GM23338 (cell line): ENCODE measurements around the gene SLCO3A1. TPM values are rescaled to one million over a fixed set of nuclear protein-coding genes. Genes with fewer than 3 reads are reported as not detected.

Source experiments
- ATAC-seq: fragments of 200-7000 bp; cut with Tn5 transposase; 3 replicates; pipeline ENCODE4 v1.9.1; 2020
- DNase-seq: peaks from one replicate; pipeline ENCODE4 v3.0.0-alpha.2; 2015; ENCODE audit warnings: low spot score
- H2AFZ ChIP-seq: fragments of 200-600 bp; sonication (generic); 2 replicates; pipeline ENCODE4 v1.8.0; 2016; ENCODE audit warnings: antibody characterized with exemption, mild to moderate bottlenecking, moderate library complexity
- H3F3A ChIP-seq: fragments of 200-600 bp; sonication (generic); replicated peaks from 2 replicates; pipeline ENCODE4 v1.8.0; 2017; ENCODE audit warnings: antibody characterized with exemption, mixed run types, low read depth
- H3K27ac ChIP-seq: fragments of 200-600 bp; sonication (generic); 2 replicates; pipeline ENCODE4 v1.6.1; 2016; ENCODE audit warnings: low read depth
- H3K27me3 ChIP-seq: fragments of 200-600 bp; sonication (generic); 2 replicates; pipeline ENCODE4 v1.8.0; 2016; ENCODE audit warnings: mild to moderate bottlenecking, mixed run types, moderate library complexity; ENCODE audit not compliant: insufficient read depth
- H3K36me3 ChIP-seq: fragments of 200-600 bp; sonication (generic); 2 replicates; pipeline ENCODE4 v1.8.0; 2016; ENCODE audit warnings: mild to moderate bottlenecking; ENCODE audit not compliant: insufficient read depth
- H3K4me1 ChIP-seq: fragments of 200-600 bp; sonication (generic); 2 replicates; pipeline ENCODE4 v1.8.0; 2016; ENCODE audit warnings: mild to moderate bottlenecking, moderate library complexity; ENCODE audit not compliant: insufficient read depth
- H3K4me2 ChIP-seq: fragments of 200-600 bp; sonication (generic); 2 replicates; pipeline ENCODE4 v1.7.1; 2017; ENCODE audit warnings: mixed run types
- H3K4me3 ChIP-seq: fragments of 200-600 bp; sonication (generic); 2 replicates; pipeline ENCODE4 v1.6.1; 2016; ENCODE audit warnings: mixed run types
- H3K79me2 ChIP-seq: fragments of 200-600 bp; sonication (generic); replicated peaks from 2 replicates; pipeline ENCODE4 v1.8.0; 2017; ENCODE audit warnings: mild to moderate bottlenecking; ENCODE audit not compliant: insufficient read depth
- H3K9me2 ChIP-seq: fragments of 200-600 bp; sonication (generic); 2 replicates; pipeline ENCODE4 v1.8.0; 2017; ENCODE audit not compliant: insufficient read depth
- H4K20me1 ChIP-seq: fragments of 200-600 bp; sonication (generic); replicated peaks from 2 replicates; pipeline ENCODE4 v1.8.0; 2017; ENCODE audit warnings: mild to moderate bottlenecking; ENCODE audit not compliant: insufficient read depth
- H3K27ac Mint-ChIP-seq: 2 replicates; pipeline ENCODE4 v1.8.0; 2020; ENCODE audit warnings: inconsistent platforms, mild to moderate bottlenecking, moderate library complexity, mixed read lengths
- H3K27me3 Mint-ChIP-seq: 3 replicates; pipeline ENCODE4 v1.8.0; 2022; ENCODE audit warnings: low read depth, mild to moderate bottlenecking, moderate library complexity, mixed read lengths, inconsistent platforms; ENCODE audit not compliant: insufficient read depth, poor library complexity
- H3K36me3 Mint-ChIP-seq: 3 replicates; pipeline ENCODE4 v1.8.0; 2021; ENCODE audit warnings: low read depth, mild to moderate bottlenecking, inconsistent platforms, moderate library complexity, mixed read lengths
- H3K4me1 Mint-ChIP-seq: 3 replicates; pipeline ENCODE4 v1.8.0; 2020; ENCODE audit warnings: mild to moderate bottlenecking, inconsistent platforms, mixed read lengths
- H3K4me3 Mint-ChIP-seq: 3 replicates; pipeline ENCODE4 v1.8.0; 2021; ENCODE audit warnings: moderate library complexity, mild to moderate bottlenecking, inconsistent platforms, mixed read lengths
- H3K9me3 Mint-ChIP-seq: 3 replicates; pipeline ENCODE4 v1.8.0; 2020; ENCODE audit warnings: moderate library complexity, mild to moderate bottlenecking, inconsistent platforms, mixed read lengths
- CREB1 ChIP-seq: fragments of 250-450 bp; sonication (Bioruptor Pico); IDR thresholded peaks from 2 replicates; pipeline ENCODE4 v1.5.0; 2020; ENCODE audit warnings: low read depth, mild to moderate bottlenecking, moderate library complexity
- JUNB ChIP-seq: IDR thresholded peaks from one replicate; pipeline ENCODE4 v1.6.1; 2016; ENCODE audit warnings: antibody characterized with exemption; ENCODE audit not compliant: unreplicated experiment
- POLR2AphosphoS5 ChIP-seq: IDR thresholded peaks from 2 replicates; pipeline ENCODE4 v1.6.1; 2016; ENCODE audit warnings: antibody characterized with exemption, low read depth
- REST ChIP-seq: IDR thresholded peaks from one replicate; pipeline ENCODE4 v1.6.1; 2018; ENCODE audit warnings: antibody characterized with exemption; ENCODE audit not compliant: unreplicated experiment
- STAT1 ChIP-seq: IDR thresholded peaks from one replicate; pipeline ENCODE4 v1.6.1; 2016; ENCODE audit warnings: antibody characterized with exemption; ENCODE audit not compliant: unreplicated experiment
- ZNF114 ChIP-seq: fragments of 250-450 bp; sonication (Bioruptor Pico); IDR thresholded peaks from 2 replicates; pipeline ENCODE4 v1.5.0; 2020; ENCODE audit warnings: mild to moderate bottlenecking, moderate library complexity
- ZNF331 ChIP-seq: fragments of 250-450 bp; sonication (Bioruptor Pico); IDR thresholded peaks from 2 replicates; pipeline ENCODE4 v1.5.0; 2020; ENCODE audit warnings: low read depth, mild to moderate bottlenecking, moderate library complexity
- ZNF462 ChIP-seq: fragments of 250-450 bp; sonication (Bioruptor Pico); IDR thresholded peaks from 2 replicates; pipeline ENCODE4 v1.5.0; 2020; ENCODE audit warnings: mild to moderate bottlenecking, moderate library complexity
- polyA plus RNA-seq: library from polyadenylated mRNA; unstranded; fragments of >200 nt; fragmentation: Nextera tagmentation; extraction: Ambion mirVana; gene quantifications from 2 replicates; pipeline ENCODE4 v1.2.1, GENCODE V29; 2016
- total RNA-seq: library from RNA; depleted of rRNA; stranded (reverse); fragments of >200 nt; shearing (Covaris generic); gene quantifications from 2 replicates; pipeline ENCODE4 v1.2.3, GENCODE V29; 2014

Gene SLCO3A1
- total and polyA plus RNA-seq, 2 experiments from 2014 or later: 7.3 to 9.4 TPM

GRCh38 chr15:92200891-92201290 lies 347.4 kb downstream of the SLCO3A1 start:
- Histone ChIP-seq H3K9me2 (no peaks in the 10 kb centered on the region), H4K20me1 (no peaks in the 10 kb centered on the region), H3K79me2 (no peaks in the 10 kb centered on the region), H3K4me2 (no peak overlapping the region), H3F3A (no peaks in the 10 kb centered on the region), H3K36me3 (no peaks in the 10 kb centered on the region), H2AFZ (no peak overlapping the region), H3K4me3 (no peak overlapping the region), H3K4me1 (peaks cover 16% of the 10 kb centered on the region), H3K27me3 (no peaks in the 10 kb centered on the region), H3K27ac (no peak overlapping the region)
- TF ChIP-seq ZNF331 (CRISPR knock-in tag): no peak
- TF ChIP-seq ZNF462: no peak
- no peak for TF ChIP-seq CREB1 (CRISPR knock-in tag)
- TF ChIP-seq STAT1: no peak
- TF ChIP-seq REST: no peak
- TF ChIP-seq ZNF114 (CRISPR knock-in tag): no peak
- no peak for TF ChIP-seq JUNB
- TF ChIP-seq POLR2AphosphoS5: no peak
- peak; percentile 48; the same call in 2 of the 3 replicates for ATAC-seq
- H3K4me1 Mint-ChIP-seq: peaks cover 23% of the 10 kb centered on the region
- no peak overlapping the region for H3K27ac Mint-ChIP-seq
- DNase-seq: no peak
- H3K36me3 Mint-ChIP-seq: no peaks in the 10 kb centered on the region; the same call in 2 of the 3 replicates
- no peak overlapping the region for H3K4me3 Mint-ChIP-seq
- H3K9me3 Mint-ChIP-seq: peaks cover 14% of the 10 kb centered on the region
- H3K27me3 Mint-ChIP-seq: peaks cover 12% of the 10 kb centered on the region
